ENCODE data around the gene MOB1B. TPM values are rescaled to one million over a fixed set of nuclear protein-coding genes. Genes with fewer than 3 reads are reported as not detected.
"Not testable (repeated sequence)": the region's sequence is repeated elsewhere in the genome, so short reads cannot be mapped to it uniquely, and the experiment has no call there.

MOB1B gene
- total RNA-seq, 1 experiment from 2014 or later: 5.5 TPM

DNA sequence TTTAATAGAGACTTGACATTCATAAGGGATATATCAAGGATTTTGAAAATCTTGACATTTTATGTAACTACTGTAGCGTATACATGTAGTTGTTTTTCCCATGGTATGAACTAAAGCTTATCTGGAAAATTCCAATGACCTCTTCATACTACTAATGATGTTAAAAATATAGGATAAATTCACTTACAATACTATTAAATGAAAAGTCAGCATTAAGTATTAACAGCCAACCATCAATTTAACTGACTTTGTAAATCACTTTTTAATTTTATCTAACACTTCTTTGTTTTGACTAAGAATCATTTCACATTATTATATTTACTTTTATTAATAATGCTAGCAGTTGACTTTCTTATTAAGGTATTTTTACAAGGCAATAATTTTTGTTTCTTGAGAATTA lies 125.4 kb downstream of the MOB1B start:
- H3K36me3 ChIP-seq (replicated peaks; ENCODE audit: control insufficient read depth, insufficient read depth, low read length): no peaks in the 10 kb centered on the region; the same call in none of the 2 replicates
- no peak overlapping the region for H3K4me3 ChIP-seq (ENCODE audit: insufficient read depth, low read depth, low read length)
- H3K27me3 ChIP-seq (ENCODE audit: control insufficient read depth, insufficient read depth, low read length): no peaks in the 10 kb centered on the region
- no peak for DNase-seq

DNA sequence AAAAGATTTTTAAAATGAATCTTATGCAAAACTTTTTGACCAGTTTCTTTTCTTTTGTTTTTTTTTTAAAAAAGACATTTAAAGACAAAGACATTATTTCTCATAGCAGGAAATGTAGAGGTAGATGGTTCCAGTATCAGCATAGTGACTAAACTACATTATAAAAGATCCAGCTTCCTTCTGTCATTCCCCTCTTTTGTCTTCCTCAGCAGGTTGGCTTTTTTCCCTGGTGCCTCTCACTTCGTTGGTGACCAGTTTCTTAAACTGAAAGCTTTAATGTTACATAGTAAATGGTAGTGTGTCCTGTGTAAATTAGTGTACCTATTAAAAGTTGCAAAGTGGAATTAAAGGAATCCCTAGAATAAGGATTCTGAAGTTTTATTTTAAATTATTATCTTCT lies 127.3 kb downstream of the MOB1B start:
- Histone ChIP-seq H3K4me3 (ENCODE audit: insufficient read depth, low read depth, low read length) (no peak overlapping the region), H3K27me3 (ENCODE audit: control insufficient read depth, insufficient read depth, low read length) (no peaks in the 10 kb centered on the region)
- peak; percentile 42 for DNase-seq

DNA sequence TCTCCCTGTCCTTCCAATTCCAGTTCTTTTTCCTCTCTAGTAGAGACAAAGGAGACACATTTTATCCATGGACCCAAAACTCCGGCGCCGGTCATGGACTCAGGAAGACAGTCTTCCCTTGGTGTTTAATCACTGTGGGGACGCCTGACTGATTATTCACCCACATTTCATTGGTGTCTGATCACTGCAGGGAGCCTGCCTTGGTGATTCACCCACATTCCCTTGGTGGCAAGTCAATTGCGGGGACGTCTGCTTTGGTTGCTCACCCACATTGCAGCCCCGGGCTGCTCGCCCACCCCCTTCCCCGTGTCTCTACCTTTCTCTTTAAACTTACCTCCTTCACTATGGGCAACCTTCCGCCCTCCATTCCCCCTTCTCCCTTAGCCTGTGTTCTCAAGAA lies 129.9 kb downstream of the MOB1B start:
- H3K36me3 ChIP-seq (replicated peaks; ENCODE audit: control insufficient read depth, insufficient read depth, low read length); H3K27me3 ChIP-seq (ENCODE audit: control insufficient read depth, insufficient read depth, low read length); DNase-seq; H3K4me3 ChIP-seq (ENCODE audit: insufficient read depth, low read depth, low read length): not testable (repeated sequence)

More for the DNA sequence above, 127.3 kb downstream of the MOB1B start:
- no peaks in the 10 kb centered on the region; the same call in none of the 2 replicates for H3K36me3 ChIP-seq (replicated peaks; ENCODE audit: control insufficient read depth, insufficient read depth, low read length)

Other genes starting within 250 kb of the MOB1B start
- gene JCHAIN, start 235.9 kb upstream of the MOB1B start, total RNA-seq (2014; rRNA removed; shearing (Covaris generic)): not detected in 2 replicates
- 11.5 and 12.3 TPM in 2 replicates for gene UTP3, start 213.8 kb upstream of the MOB1B start, total RNA-seq (2014; rRNA removed; shearing (Covaris generic))
- gene RUFY3, start 180.4 kb upstream of the MOB1B start, total RNA-seq (2014; rRNA removed; shearing (Covaris generic)): 32.7 and 38.4 TPM in 2 replicates
- gene GRSF1, start 62.5 kb upstream of the MOB1B start, total RNA-seq (2014; rRNA removed; shearing (Covaris generic)): 132 and 147 TPM in 2 replicates
- gene DCK, start 91.3 kb downstream of the MOB1B start, total RNA-seq (2014; rRNA removed; shearing (Covaris generic)): 26.5 and 31.7 TPM in 2 replicates